Gastroesophageal sphincter (tissue), 3 donors: ENCODE data around the gene PHF12.

Experiments
- CTCF ChIP-seq, 4 experiments: fragments of 200-600 bp in 2 of 4; fragments of 450-650 bp in 2 of 4; sonication (generic) in 1 of 4; IDR thresholded peaks; one replicate each; pipeline ENCODE4 v1.5.1; 2017 to 2019; ENCODE audit warnings: antibody characterized with exemption in 4 of 4, mild to moderate bottlenecking in 2 of 4, moderate library complexity in 2 of 4
- POLR2A ChIP-seq, 2 donors: fragments of 450-650 bp; IDR thresholded peaks; one replicate each; pipeline ENCODE4 v1.6.1; 2017; ENCODE audit warnings: antibody characterized with exemption in 2 of 2, mild to moderate bottlenecking in 2 of 2, moderate library complexity in 1 of 2

GRCh38 chr17:28989028-28989427, 37.7 kb upstream of the PHF12 start:
- no peak for TF ChIP-seq POLR2A (IDR thresholded peaks at IDR 0.05)
- TF ChIP-seq CTCF (IDR thresholded peaks at IDR 0.05) = no peak
